ENCODE results near the gene FYN. TPM values are rescaled to one million over a fixed set of nuclear protein-coding genes. Genes with fewer than 3 reads are reported as not detected.

FYN gene
- total RNA-seq, 1 donor, result 106 TPM

- Histone ChIP-seq H3K27me3 (ENCODE audit: insufficient read depth, low read length) (no peaks in the 10 kb centered on the region), H3K4me3 (ENCODE audit: insufficient read depth, low read length) (no peak overlapping the region), H3K36me3 (ENCODE audit: insufficient read depth, low read length) (no peaks in the 10 kb centered on the region), H3K79me2 (ENCODE audit: insufficient read depth, low read length) (no peaks in the 10 kb centered on the region), H3K27ac (ENCODE audit: low read depth, low read length) (no peak overlapping the region), H2AFZ (ENCODE audit: low read length) (no peak overlapping the region), H4K20me1 (ENCODE audit: insufficient read depth, low read length) (no peaks in the 10 kb centered on the region), H3K4me2 (ENCODE audit: insufficient read depth, low read length) (no peak overlapping the region), H3K9me3 (ENCODE audit: low read depth, low read length) (no peaks in the 10 kb centered on the region), H3K4me1 (ENCODE audit: insufficient read depth, low read length) (peaks cover 3% of the 10 kb centered on the region)
- no peak for TF ChIP-seq CTCF (IDR thresholded peaks at IDR 0.05; ENCODE audit: extremely low read depth, low read depth, low read length)
- no peak for DNase-seq (ENCODE audit: insufficient read length, low spot score, missing footprints)
Measured at GRCh38 chr6:111631903-111632460, 241.3 kb downstream of the FYN start.

GRCh38 chr6:111631018-111631417 is 242.2 kb downstream of the FYN start:
- no peak for TF ChIP-seq CTCF (IDR thresholded peaks at IDR 0.05; ENCODE audit: extremely low read depth, low read depth, low read length)
- no peaks in the 10 kb centered on the region for H3K36me3 ChIP-seq (ENCODE audit: insufficient read depth, low read length)
- no peak overlapping the region for H3K27ac ChIP-seq (ENCODE audit: low read depth, low read length)
- no peak overlapping the region for H3K4me3 ChIP-seq (ENCODE audit: insufficient read depth, low read length)
- H3K27me3 ChIP-seq (ENCODE audit: insufficient read depth, low read length), result no peaks in the 10 kb centered on the region
- no peaks in the 10 kb centered on the region for H3K9me3 ChIP-seq (ENCODE audit: low read depth, low read length)
- H2AFZ ChIP-seq (ENCODE audit: low read length), result no peak overlapping the region
- H3K4me1 ChIP-seq (ENCODE audit: insufficient read depth, low read length), result peaks cover 8% of the 10 kb centered on the region
- H4K20me1 ChIP-seq (ENCODE audit: insufficient read depth, low read length), result no peaks in the 10 kb centered on the region
- H3K79me2 ChIP-seq (ENCODE audit: insufficient read depth, low read length), result no peaks in the 10 kb centered on the region
- DNase-seq (ENCODE audit: insufficient read length, low spot score, missing footprints), result no peak
- H3K4me2 ChIP-seq (ENCODE audit: insufficient read depth, low read length), result no peak overlapping the region

- no peaks in the 10 kb centered on the region for H3K79me2 ChIP-seq (ENCODE audit: insufficient read depth, low read length)
- H2AFZ ChIP-seq (ENCODE audit: low read length), result peak overlapping the region; percentile 83
- H3K27ac ChIP-seq (ENCODE audit: low read depth, low read length), result peak overlapping the region; percentile 40
- H3K4me2 ChIP-seq (ENCODE audit: insufficient read depth, low read length), result peak overlapping the region; percentile 66
- no peaks in the 10 kb centered on the region for H3K27me3 ChIP-seq (ENCODE audit: insufficient read depth, low read length)
- H3K36me3 ChIP-seq (ENCODE audit: insufficient read depth, low read length), result no peaks in the 10 kb centered on the region
- H4K20me1 ChIP-seq (ENCODE audit: insufficient read depth, low read length), result no peaks in the 10 kb centered on the region
- DNase-seq (ENCODE audit: insufficient read length, low spot score, missing footprints), result peak; percentile 39
- H3K4me3 ChIP-seq (ENCODE audit: insufficient read depth, low read length), result peak overlapping the region; percentile 47
- H3K9me3 ChIP-seq (ENCODE audit: low read depth, low read length), result no peaks in the 10 kb centered on the region
- peaks cover 28% of the 10 kb centered on the region for H3K4me1 ChIP-seq (ENCODE audit: insufficient read depth, low read length)
- TF ChIP-seq CTCF (IDR thresholded peaks at IDR 0.05; ENCODE audit: extremely low read depth, low read depth, low read length), result no peak
Measured at GRCh38 chr6:111628142-111628850, 245.0 kb downstream of the FYN start.

- Histone ChIP-seq H4K20me1 (ENCODE audit: insufficient read depth, low read length) (no peaks in the 10 kb centered on the region), H3K4me3 (ENCODE audit: insufficient read depth, low read length) (peak overlapping the region; percentile 59), H3K9me3 (ENCODE audit: low read depth, low read length) (no peaks in the 10 kb centered on the region), H3K79me2 (ENCODE audit: insufficient read depth, low read length) (no peaks in the 10 kb centered on the region), H3K27ac (ENCODE audit: low read depth, low read length) (no peak overlapping the region), H3K4me1 (ENCODE audit: insufficient read depth, low read length) (peaks cover 28% of the 10 kb centered on the region), H3K4me2 (ENCODE audit: insufficient read depth, low read length) (peak overlapping the region; percentile 78), H3K27me3 (ENCODE audit: insufficient read depth, low read length) (no peaks in the 10 kb centered on the region), H2AFZ (ENCODE audit: low read length) (peak overlapping the region; percentile 54), H3K36me3 (ENCODE audit: insufficient read depth, low read length) (no peaks in the 10 kb centered on the region)
- TF ChIP-seq CTCF (IDR thresholded peaks at IDR 0.05; ENCODE audit: extremely low read depth, low read depth, low read length), result no peak
- DNase-seq (ENCODE audit: insufficient read length, low spot score, missing footprints), result no peak
Measured at GRCh38 chr6:111626441-111626840, 246.8 kb downstream of the FYN start.
